NCI-H2081 treated with DMSO at 0.1 percent for 48 hours (cell line): ENCODE data around the gene WRNIP1.

Experiments
- DNase-seq: peaks from one replicate; lab custom pipeline; 2025; lab: John Stamatoyannopoulos, UW

WRNIP1 gene

GRCh38 chr6:2807342-2808090, 42.3 kb downstream of the WRNIP1 start:
- DNase-seq = no peak

GRCh38 chr6:2809015-2809414, 43.8 kb downstream of the WRNIP1 start:
- DNase-seq = no peak

- DNase-seq = no peak
Measured at GRCh38 chr6:2810092-2810671, 45.0 kb downstream of the WRNIP1 start.

- no peak for DNase-seq
Measured at GRCh38 chr6:2812695-2813094, 47.5 kb downstream of the WRNIP1 start.

- DNase-seq = no peak
Measured at GRCh38 chr6:2816158-2816557, 51.0 kb downstream of the WRNIP1 start.

- DNase-seq = no peak
Measured at GRCh38 chr6:2817903-2818443, 52.8 kb downstream of the WRNIP1 start.

DNA sequence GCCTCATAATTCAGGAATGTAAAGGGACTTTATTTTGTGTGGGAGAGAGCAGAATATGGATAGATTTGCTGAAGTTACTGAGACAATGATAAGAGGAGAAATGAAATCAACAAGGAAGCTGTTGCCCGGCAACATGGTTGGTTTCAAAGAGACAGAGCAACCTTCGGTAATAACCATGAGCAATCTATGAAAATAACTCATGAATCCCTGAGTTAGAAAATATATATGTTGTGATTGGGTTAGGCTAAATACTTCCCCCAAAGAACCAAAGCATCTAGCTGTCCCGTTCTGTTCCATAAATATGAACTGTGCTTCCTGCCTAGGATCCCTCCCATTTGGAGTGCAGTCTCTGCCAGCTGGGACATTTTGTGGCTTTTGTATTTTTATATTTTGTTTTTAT, 53.4 kb downstream of the WRNIP1 start:
- DNase-seq = no peak

DNA sequence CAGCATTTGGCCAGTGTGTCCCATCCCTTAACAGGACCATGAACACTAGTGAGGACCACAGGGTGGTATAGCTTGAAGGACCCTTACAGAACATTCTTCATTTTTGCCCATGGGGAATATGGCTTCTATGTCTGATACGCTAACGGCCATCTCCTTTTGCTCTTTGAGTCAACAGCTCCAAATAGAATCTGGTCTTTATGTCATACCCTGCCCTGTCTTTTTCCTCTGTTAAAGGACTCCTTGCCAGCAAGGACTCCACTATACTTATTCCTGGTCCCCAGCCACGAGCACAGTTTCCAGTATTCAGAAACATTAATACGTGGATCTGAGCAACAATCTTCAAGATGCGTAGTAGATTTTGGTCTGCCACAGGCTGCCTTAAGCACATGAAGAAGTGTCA, 53.9 kb downstream of the WRNIP1 start:
- no peak for DNase-seq

GRCh38 chr6:2819978-2820377, 54.8 kb downstream of the WRNIP1 start:
- no peak for DNase-seq

DNA sequence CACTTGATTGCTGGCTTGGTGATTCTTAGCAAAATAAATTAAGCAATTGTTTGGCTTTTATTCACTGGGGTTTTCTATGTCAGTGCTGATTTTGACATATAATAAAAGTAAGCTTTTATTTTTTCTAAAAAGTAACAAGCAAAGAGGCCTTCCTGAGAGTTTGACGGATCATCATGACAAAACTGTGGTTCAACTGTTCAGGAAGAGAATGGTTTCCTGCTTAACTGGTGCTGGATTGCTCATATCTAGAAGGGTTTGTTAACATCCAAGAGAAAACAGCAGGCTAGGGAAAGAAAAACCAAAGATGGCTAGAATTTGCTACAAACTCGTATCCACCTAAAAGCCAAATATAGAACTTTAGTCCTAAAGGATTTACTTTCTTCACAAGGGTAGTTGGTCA, 55.2 kb downstream of the WRNIP1 start:
- no peak for DNase-seq

GRCh38 chr6:2821554-2821953, 56.4 kb downstream of the WRNIP1 start:
- no peak for DNase-seq

- no peak for DNase-seq
Measured at GRCh38 chr6:2823104-2823850, 58.1 kb downstream of the WRNIP1 start.

DNA sequence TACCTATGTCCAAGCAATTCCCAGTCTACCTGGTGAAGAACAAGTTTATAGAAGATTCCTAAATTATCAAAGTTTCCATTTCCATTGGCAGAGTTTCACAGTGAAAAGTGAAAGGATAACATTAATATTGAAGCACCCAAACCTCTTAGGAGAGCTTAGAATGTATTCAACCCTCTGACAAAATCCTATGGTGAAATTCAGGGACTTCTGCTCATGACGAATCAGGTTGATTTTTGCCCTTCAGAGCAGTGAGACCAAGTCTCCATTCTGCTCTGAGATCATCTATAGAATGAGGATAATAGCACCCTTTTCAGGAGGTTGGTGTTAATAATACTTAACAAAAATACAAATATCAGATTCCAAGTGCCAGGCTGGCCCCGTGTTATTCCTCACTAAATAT, 60.9 kb downstream of the WRNIP1 start:
- DNase-seq = no peak

- DNase-seq = no peak
Measured at GRCh38 chr6:2827142-2827541, 61.9 kb downstream of the WRNIP1 start.

DNA sequence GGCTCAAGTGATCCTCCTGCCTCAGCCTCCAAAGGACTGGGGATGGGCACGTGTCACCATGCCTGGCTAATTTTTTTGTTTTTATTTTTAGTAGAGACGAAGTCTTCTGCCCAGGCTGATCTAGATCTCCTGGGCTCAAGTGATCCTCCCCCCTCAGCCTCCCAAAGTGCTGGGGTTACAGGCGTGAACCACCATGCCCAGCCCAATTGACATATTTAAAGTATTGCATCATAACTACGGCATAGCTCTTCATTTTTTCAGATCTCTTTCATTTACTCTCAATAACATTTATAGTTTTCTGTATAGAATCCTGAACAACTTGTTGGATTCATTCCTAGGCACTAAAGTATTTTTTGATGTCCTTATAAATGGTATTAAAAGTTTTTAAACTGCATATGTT, 63.4 kb downstream of the WRNIP1 start:
- no peak for DNase-seq

DNA sequence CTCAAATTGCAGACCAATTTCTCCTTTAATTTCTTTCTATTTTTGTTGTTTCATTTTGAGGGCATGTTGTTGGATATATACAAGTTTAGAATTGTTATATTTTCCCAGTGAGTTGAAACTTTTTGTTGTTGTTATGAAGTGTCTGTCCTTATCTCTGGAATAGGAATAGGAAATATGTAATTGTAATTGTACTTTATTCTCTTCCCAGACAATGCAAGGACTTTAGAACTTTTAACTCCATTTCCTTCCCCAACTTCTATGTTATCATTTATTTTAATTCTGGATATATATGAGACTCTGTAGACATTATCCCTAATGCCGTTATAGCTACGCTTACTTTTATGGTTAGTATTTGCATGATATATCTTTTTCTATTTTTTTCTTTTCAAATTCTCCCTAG, 64.1 kb downstream of the WRNIP1 start:
- no peak for DNase-seq

DNA sequence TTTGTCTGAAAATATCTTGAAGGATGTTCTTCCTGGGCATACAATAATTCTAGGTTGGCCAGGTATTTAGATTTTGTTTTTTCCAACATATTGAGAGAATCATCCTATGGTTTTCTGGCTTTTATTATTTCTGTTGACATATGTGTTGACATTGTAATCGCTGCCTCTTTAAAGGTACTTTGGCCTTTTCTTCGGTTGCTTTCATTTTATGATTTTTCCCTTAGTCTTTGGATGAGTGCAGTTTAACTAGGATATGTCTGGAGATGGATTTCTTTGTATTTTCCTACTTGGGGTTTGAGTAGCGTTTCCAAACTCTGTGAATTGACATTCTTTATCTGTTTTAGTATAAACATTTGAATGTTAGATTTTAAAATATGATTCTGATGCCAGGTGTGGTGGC, 65.0 kb downstream of the WRNIP1 start:
- no peak for DNase-seq

- DNase-seq = no peak
Measured at GRCh38 chr6:2831392-2831791, 66.2 kb downstream of the WRNIP1 start.

GRCh38 chr6:2834262-2834661, 69.1 kb downstream of the WRNIP1 start:
- DNase-seq = no peak
